ENCODE data around the gene ADAD1.

- TF ChIP-seq CTCF (IDR thresholded peaks at IDR 0.05 in 4 of 5, conservative IDR thresholded peaks at IDR 0.05 in 1 of 5) (no peak), POLR2A (IDR thresholded peaks at IDR 0.05) (no peak)
Observed at GRCh38 chr4:122360754-122361153, 18.1 kb upstream of the ADAD1 start.
